ENCODE data around the gene USE1.

DNA sequence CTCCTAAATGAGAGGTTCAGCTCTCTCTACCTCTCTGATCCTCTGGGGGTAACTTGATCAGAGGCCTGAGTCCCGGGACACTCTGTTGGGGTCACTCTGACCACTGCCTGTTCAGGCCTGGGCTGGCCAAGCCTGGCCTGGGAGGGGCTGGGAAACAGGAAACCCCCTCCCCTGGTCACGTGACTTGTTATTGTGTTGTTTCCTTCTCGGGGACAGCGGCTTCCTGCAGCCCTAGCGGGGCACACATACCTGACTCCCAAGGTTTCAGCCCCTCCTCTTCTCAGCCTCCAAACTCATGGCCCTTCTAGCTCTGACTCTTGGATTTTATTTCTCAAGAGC is 49.5 kb downstream of the USE1 start, which contains the start of gene USHBP1:
- TF ChIP-seq, protein P1, sequence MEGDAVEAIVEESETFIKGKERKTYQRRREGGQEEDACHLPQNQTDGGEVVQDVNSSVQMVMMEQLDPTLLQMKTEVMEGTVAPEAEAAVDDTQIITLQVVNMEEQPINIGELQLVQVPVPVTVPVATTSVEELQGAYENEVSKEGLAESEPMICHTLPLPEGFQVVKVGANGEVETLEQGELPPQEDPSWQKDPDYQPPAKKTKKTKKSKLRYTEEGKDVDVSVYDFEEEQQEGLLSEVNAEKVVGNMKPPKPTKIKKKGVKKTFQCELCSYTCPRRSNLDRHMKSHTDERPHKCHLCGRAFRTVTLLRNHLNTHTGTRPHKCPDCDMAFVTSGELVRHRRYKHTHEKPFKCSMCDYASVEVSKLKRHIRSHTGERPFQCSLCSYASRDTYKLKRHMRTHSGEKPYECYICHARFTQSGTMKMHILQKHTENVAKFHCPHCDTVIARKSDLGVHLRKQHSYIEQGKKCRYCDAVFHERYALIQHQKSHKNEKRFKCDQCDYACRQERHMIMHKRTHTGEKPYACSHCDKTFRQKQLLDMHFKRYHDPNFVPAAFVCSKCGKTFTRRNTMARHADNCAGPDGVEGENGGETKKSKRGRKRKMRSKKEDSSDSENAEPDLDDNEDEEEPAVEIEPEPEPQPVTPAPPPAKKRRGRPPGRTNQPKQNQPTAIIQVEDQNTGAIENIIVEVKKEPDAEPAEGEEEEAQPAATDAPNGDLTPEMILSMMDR (conservative IDR thresholded peaks at IDR 0.05 in 1 of 2, IDR thresholded peaks at IDR 0.05 in 1 of 2; ENCODE audit: low read depth in 1 of 2, low read length in 2 of 2): no peak
- no peak for TF ChIP-seq EZH2 (IDR thresholded peaks at IDR 0.05; ENCODE audit: low read length, missing control alignments)

Data from fibroblast of lung (primary cell).